Thyroid gland (tissue), 4 donors: ENCODE data around the gene CSN1S1.

Source experiments
- POLR2A ChIP-seq, 2 donors: fragments of 450-650 bp; IDR thresholded peaks; one replicate each; pipeline ENCODE4 v1.6.1; 2017; ENCODE audit warnings: antibody characterized with exemption in 2 of 2, mild to moderate bottlenecking in 2 of 2, moderate library complexity in 1 of 2
- TF ChIP-seq, protein P1 (sequence below), 6 experiments: fragments of 200-600 bp in 3 of 6; fragments of 450-650 bp in 3 of 6; sonication (generic) in 3 of 6; IDR thresholded peaks; one replicate each; pipeline ENCODE4 v1.5.1; 2016 to 2019; ENCODE audit warnings: antibody characterized with exemption in 6 of 6, mild to moderate bottlenecking in 2 of 6, inconsistent platforms in 1 of 6, moderate library complexity in 1 of 6

DNA sequence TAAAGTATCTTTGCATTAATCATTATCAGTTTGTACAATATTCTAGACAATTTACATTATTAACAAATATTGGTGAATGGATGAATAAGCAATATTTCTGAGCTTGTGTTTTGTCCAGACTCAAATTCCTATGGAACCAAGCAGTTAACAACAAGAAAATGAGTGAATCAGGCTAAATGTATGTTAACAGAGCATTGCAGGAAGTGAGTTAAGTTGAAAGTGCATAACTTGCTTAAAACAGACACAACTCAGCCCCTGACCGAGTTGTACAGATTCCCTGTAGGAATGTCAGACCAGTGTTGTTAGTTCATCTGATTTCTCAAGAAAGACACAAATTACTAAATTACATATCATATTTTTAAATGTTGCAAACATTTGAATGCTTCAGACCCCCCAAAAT, 23.7 kb upstream of the CSN1S1 start:
- TF ChIP-seq, protein P1, sequence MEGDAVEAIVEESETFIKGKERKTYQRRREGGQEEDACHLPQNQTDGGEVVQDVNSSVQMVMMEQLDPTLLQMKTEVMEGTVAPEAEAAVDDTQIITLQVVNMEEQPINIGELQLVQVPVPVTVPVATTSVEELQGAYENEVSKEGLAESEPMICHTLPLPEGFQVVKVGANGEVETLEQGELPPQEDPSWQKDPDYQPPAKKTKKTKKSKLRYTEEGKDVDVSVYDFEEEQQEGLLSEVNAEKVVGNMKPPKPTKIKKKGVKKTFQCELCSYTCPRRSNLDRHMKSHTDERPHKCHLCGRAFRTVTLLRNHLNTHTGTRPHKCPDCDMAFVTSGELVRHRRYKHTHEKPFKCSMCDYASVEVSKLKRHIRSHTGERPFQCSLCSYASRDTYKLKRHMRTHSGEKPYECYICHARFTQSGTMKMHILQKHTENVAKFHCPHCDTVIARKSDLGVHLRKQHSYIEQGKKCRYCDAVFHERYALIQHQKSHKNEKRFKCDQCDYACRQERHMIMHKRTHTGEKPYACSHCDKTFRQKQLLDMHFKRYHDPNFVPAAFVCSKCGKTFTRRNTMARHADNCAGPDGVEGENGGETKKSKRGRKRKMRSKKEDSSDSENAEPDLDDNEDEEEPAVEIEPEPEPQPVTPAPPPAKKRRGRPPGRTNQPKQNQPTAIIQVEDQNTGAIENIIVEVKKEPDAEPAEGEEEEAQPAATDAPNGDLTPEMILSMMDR (IDR thresholded peaks at IDR 0.05): no peak
- TF ChIP-seq POLR2A (IDR thresholded peaks at IDR 0.05): no peak
